ENCODE data around the gene SNX30.

Gene SNX30

DNA sequence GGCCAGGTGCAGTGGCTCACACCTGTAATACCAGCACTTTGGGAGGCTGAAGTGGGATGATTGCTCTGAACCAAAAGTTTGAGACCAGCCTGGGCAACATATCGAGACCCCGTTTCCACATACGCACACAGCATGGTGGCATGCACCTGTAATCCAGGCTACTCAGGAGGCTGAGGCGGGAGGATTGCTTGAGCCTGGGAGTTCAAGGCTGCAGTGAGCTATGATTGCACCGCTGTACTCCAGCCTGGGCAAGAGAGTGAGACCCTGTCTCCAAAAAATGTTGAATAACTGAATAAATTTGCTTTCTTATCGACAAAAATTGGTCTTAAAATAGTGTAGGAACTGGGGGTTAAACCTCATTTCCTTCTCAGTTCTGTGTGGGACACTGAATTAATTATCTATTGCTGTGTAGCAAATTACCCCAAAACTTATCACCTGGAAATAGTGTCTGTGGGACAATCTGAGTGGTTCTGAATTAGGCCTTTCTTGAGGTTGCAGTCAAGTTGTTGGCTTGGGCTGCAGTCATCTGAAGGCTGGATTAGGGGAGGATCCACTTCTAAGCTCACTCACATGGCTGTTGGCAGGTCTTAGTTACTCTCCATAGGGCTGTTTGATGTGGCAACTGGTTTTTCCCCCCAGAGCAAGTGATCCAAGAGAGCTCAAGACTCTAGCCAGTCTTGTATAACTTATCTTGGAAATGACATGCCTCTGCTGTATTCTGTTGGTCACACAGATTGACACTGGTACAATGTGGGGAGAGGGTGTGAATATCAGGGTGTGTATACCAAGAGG is 2.0 kb downstream of the SNX30 start:
- DNase-seq (ENCODE audit: low spot score) = no peak

- no peak for DNase-seq (ENCODE audit: low spot score)
These were observed 3.2 kb downstream of the SNX30 start for GRCh38 chr9:112753725-112754124.

DNA sequence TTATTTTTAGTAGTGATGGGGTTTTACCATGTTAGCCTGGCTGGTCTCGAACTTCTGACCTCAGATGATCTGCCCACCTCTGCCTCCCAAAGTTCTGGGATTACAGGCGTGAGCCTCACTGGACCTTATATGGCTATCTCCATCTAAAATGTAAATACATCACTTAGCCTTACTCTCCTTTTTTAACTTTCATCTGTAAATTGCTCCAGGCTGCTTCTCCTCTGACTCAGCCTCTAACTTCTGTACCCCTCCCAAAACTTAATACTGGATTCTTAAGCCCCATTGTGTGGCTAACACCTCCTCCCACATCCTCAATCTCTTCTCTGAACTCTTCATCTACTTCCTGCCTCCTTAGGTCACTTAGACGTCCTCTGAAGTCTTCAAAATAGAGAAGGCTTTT is 4.0 kb downstream of the SNX30 start:
- DNase-seq (ENCODE audit: low spot score) = no peak

GRCh38 chr9:112755016-112755427 is 4.5 kb downstream of the SNX30 start:
- DNase-seq (ENCODE audit: low spot score) = no peak

GRCh38 chr9:112755675-112756074 is 5.1 kb downstream of the SNX30 start:
- no peak for DNase-seq (ENCODE audit: low spot score)

DNA sequence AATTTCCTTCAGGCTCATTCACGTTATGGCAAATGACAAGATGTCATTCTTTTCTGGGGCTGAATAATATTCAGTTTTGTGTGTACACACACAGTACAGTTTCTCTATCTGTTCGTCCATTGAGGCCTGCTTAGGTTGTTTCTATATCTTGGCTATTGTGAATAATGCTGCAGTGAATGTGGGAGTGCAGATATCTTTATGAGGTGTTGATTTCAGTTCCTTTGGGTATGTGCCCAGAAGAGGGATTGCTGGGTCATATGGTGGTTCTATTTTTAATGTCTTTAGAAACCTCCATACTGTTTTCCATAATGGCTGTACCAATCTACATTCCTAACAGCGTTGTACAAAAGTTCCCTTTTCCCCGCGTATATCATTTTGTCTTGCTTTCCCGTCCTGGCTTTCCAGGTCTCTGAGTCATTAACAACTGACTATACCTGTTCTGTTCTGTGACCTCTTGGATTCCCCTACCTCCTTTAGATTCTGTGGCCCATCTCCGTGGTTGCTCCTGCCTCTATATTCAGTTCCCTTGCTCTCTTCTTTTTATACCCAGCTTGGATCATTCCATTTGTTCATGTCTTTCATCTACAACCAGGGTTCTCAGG is 6.8 kb downstream of the SNX30 start:
- no peak for DNase-seq (ENCODE audit: low spot score)

DNA sequence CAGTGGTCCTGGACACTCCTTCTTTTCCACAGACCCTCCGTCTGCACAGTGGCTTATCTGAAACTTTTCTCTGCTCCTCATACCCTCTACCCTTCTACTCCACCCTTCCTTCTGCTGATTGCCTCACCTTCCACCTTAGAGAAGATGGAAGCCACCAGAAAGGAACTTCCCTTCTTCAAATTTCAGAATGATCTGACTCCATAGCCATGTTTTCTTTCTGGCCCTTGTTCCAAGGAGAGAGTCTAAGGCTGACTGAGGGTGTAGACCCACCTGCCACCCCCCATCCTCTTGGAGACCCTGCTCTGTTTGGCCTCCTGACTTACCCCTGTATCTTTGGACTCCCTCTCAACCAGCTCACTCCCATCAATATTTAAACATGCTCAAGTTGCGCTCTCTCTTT is 7.4 kb downstream of the SNX30 start:
- DNase-seq (ENCODE audit: low spot score) = no peak

DNA sequence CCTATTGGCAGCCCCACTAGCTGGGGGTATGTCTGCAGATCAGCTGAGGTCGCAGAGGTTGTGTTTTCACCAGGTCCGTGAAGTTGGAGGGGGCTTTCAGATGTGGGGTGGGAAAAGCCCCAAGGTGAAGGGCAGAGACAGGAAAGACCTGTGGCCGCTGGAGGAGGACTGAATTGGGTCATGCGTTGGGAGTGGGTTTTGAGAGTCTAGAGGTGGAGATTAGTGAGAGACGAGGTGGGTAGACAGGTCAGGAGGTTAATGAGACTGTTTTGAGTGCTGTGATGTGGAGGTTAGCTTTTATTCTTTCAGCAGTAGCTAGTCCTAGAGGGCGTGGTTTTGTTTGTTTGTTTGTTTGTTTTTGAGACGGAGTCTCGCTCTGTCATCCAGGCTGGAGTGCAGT is 10.3 kb downstream of the SNX30 start:
- no peak for DNase-seq (ENCODE audit: low spot score)

- no peak for DNase-seq (ENCODE audit: low spot score)
These were observed 11.5 kb downstream of the SNX30 start for GRCh38 chr9:112761912-112762655.

DNA sequence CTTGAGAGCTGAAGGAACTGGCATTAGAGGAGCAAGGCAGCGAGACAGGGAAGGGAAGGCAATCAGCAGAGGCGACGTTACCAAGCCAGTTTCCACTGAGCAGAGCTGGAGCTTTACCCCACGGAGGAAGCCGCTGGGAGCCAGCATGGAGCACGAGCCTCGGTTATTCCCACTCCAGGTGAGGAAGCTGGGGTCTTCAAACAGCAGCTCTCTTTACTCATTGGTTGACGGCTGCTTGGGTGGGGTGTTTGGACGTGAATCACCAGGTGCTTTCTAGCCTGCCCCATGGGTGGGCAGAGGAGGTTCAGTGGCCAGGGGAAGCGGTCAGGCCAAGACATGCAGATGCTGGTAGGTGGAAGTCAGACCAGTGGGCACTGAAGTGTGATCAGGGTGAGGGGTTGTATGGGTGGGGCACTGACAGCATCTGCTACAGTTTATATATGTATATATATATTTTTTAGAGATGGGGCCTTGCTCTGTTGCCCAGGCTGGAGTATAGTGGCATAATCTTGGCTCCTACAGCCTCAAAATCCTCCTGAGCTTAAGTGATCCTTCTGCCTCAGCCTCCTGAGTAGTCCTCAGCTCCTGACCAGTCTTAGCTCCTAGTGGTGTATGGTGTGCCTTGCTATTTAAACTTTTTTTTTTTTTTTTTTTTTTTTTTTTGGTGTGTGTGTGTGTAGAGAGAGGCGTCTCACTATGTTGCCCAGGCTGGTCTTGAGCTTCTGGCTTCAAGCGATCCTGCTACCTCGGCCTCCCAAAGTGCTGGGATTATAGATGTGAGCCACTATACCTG is 12.4 kb downstream of the SNX30 start:
- DNase-seq (ENCODE audit: low spot score) = no peak

DNA sequence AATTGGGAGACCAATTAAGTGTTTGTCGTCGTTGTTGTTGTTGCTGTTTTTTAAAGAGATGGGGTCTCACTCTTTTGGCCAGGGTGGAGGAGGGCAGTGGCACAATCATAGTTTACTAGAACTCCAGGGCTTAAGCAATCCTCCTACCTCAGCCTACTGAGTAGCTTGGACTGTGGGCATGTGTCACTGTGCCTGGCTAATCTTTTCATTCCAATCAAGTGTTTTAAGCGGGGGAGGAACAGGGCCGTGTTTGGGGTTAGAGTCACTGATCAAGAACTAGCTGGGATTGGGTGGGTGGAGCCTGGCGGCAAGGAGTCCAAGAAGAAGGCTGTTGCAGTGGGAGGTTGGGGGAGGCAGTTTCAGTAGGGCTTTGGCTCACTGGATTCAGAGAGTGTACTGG is 13.8 kb downstream of the SNX30 start:
- DNase-seq (ENCODE audit: low spot score) = no peak

- no peak for DNase-seq (ENCODE audit: low spot score)
These were observed 14.3 kb downstream of the SNX30 start for GRCh38 chr9:112764837-112765236.

GRCh38 chr9:112765281-112765680 is 14.7 kb downstream of the SNX30 start:
- no peak for DNase-seq (ENCODE audit: low spot score)

- peak; percentile 41 for DNase-seq (ENCODE audit: low spot score)
These were observed 21.0 kb downstream of the SNX30 start for GRCh38 chr9:112771359-112772214.

- DNase-seq (ENCODE audit: low spot score) = no peak
These were observed 21.6 kb downstream of the SNX30 start for GRCh38 chr9:112772215-112772509.

DNA sequence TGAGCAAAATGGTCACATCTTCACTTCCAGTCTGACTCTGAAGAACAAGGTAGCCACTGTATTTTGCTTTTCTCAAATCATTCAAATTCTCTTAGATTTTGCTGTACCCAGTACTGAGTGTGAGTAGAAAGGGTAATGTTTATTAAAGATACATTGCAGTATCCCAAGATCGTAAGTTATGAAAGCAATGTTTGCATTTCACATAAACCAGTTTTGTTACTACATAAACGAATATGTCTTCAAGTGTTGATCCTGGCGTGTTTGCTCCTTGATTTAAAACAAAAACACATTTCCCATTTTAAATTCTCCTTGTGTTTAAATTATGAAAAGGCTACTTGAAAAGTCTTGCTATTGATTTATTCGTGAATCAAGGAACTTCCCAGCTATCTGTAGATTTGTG is 22.0 kb downstream of the SNX30 start:
- DNase-seq (ENCODE audit: low spot score) = no peak

- DNase-seq (ENCODE audit: low spot score) = peak; percentile 25
These were observed 23.7 kb downstream of the SNX30 start for GRCh38 chr9:112774006-112774996.

DNA sequence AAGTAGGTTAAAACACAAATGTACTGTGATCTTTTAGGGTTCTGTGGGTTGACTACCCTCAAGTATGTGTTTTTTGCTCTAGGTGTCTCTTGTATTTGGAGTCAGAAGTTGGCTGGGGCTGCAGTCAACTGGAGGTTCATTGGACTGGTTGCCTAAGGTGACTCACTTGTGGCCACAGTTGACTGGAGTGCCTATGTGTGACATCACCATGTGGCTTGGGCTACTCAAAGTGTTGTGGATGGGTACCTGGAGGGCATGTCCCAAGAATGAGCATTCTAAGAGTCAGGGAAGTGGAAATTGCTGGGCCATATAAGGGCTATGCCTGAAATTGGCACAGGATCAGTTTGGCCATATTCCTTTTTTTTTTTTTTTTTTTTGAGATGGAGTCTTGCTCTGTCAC is 27.4 kb downstream of the SNX30 start:
- DNase-seq (ENCODE audit: low spot score) = no peak

GRCh38 chr9:112780450-112781036 is 30.0 kb downstream of the SNX30 start:
- DNase-seq (ENCODE audit: low spot score) = no peak

DNA sequence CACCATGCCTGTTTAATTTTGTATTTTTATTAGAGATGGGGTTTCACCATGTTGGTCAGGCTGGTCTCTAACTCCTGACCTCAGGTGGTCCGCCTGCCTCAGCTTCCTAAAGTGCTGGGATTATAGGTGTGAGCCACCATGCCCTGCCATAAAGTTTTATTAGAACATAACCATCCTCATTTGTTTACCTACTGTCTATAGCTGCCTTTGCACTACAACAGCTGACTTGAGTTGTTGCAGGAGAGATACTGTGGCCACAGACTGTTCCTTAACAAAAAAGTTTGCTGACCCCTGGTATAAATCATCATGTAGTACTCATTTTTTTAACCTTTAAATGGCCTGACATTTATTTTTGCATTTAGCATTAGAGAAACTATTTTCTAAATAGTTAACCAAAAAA is 31.7 kb downstream of the SNX30 start:
- no peak for DNase-seq (ENCODE audit: low spot score)
